22Rv1 (cell line): Measurements from ENCODE around the gene TSPAN9.

Source experiments
- CTCF ChIP-seq: fragments of 450-650 bp; IDR thresholded peaks from 2 replicates; pipeline ENCODE4 v1.5.1; 2017; ENCODE audit warnings: mild to moderate bottlenecking
- ZFX ChIP-seq: fragments of 450-650 bp; IDR thresholded peaks from 2 replicates; pipeline ENCODE4 v1.6.1; 2017; ENCODE audit warnings: antibody characterized with exemption, borderline replicate concordance

- no peak for TF ChIP-seq CTCF
- no peak for TF ChIP-seq ZFX
These were observed 118.8 kb downstream of the TSPAN9 start for GRCh38 chr12:3195859-3196483.
